Measurements from ENCODE around the gene PRDM5.

DNA sequence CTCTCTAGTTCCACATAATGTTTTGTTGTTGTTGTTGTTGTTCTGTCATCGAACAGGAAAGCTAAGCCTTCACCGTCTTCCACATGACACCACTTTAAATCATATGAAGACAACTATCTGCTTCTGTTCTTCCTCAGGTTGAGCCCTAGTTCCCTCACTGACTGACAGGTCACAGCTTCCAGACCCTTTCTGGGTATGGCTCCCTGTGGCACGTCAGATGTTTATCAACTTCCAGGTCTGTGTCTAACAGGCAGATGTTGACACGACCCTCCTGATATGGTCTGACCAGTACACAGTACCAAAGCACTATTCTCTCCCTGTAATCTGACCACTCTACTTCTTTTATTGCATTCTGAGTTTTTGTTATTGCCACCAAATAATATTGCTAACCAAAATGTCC, 51.4 kb downstream of the PRDM5 start:
- TF ChIP-seq CTCF (optimal IDR thresholded peaks at IDR 0.05 in 1 of 3, IDR thresholded peaks at IDR 0.05 in 1 of 3, conservative IDR thresholded peaks at IDR 0.05 in 1 of 3; ENCODE audit: extremely low read depth in 1 of 3, insufficient read depth in 2 of 3, low read length in 3 of 3): no peak
- no peak for TF ChIP-seq EZH2 (IDR thresholded peaks at IDR 0.05; ENCODE audit: low read length)

All from keratinocyte (primary cell).